22Rv1 (cell line): ENCODE measurements around the gene RELA.

ENCODE experiments used
- CTCF ChIP-seq: fragments of 450-650 bp; IDR thresholded peaks from 2 replicates; pipeline ENCODE4 v1.5.1; 2017; ENCODE audit warnings: mild to moderate bottlenecking
- ZFX ChIP-seq: fragments of 450-650 bp; IDR thresholded peaks from 2 replicates; pipeline ENCODE4 v1.6.1; 2017; ENCODE audit warnings: antibody characterized with exemption, borderline replicate concordance

GRCh38 chr11:65606876-65607613 lies 55.7 kb downstream of the RELA start:
- TF ChIP-seq CTCF: peak; percentile 11; the same call in 1 of the 2 replicates
- no peak for TF ChIP-seq ZFX
